HEK293T (cell line): ENCODE results near the gene AKT1.

Experiments
- BHLHE40 ChIP-seq: fragments of 450-650 bp; IDR thresholded peaks from 2 replicates; pipeline ENCODE4 v1.6.1; 2016; ENCODE audit warnings: mild to moderate bottlenecking, moderate library complexity, borderline replicate concordance
- CTBP1 ChIP-seq: fragments of 450-650 bp; IDR thresholded peaks from 2 replicates; pipeline ENCODE4 v1.6.1; 2016; ENCODE audit warnings: borderline replicate concordance
- FOXK2 ChIP-seq: fragments of 450-650 bp; IDR thresholded peaks from 2 replicates; pipeline ENCODE4 v1.6.1; 2016; ENCODE audit warnings: mild to moderate bottlenecking
- HDGF ChIP-seq: fragments of 450-650 bp; IDR thresholded peaks from 2 replicates; pipeline ENCODE4 v1.6.1; 2017; ENCODE audit warnings: antibody characterized with exemption, borderline replicate concordance
- SUZ12 ChIP-seq: fragments of 450-650 bp; IDR thresholded peaks from 2 replicates; pipeline ENCODE4 v1.6.1; 2016; ENCODE audit warnings: mild to moderate bottlenecking

GRCh38 chr14:104750056-104750752, 45.3 kb downstream of the AKT1 start:
- TF ChIP-seq HDGF (no peak), BHLHE40 (no peak), CTBP1 (no peak), FOXK2 (no peak), SUZ12 (no peak)
